Adrenal gland (tissue), 12 donors: ENCODE results near the gene GNS. TPM values are rescaled to one million over a fixed set of nuclear protein-coding genes. Genes with fewer than 3 reads are reported as not detected.

Source experiments
- DNase-seq, 7 donors: peaks; one replicate each; pipeline ENCODE4 v3.0.0-alpha.2; 2019 to 2020
- H3K27ac ChIP-seq, 5 donors: fragments of 200-600 bp; sonication (generic) in 4 of 5; 1 replicate in 3 of 5; 2 replicates in 2 of 5; pipeline versions ENCODE4 v1.5.1 to v1.8.0; 2016 to 2020; ENCODE audit warnings: mild to moderate bottlenecking in 1 of 5
- H3K27me3 ChIP-seq: fragments of 200-600 bp; 2 replicates; pipeline ENCODE4 v1.8.0; 2021
- H3K36me3 ChIP-seq, 2 donors: fragments of 200-600 bp; replicated peaks in 1 of 2; 1 replicate in 1 of 2; 2 replicates in 1 of 2; pipeline versions ENCODE4 v1.5.1 to v1.8.0; 2018 to 2022
- H3K4me1 ChIP-seq, 2 donors: fragments of 200-600 bp; replicated peaks in 1 of 2; 1 replicate in 1 of 2; 2 replicates in 1 of 2; pipeline versions ENCODE4 v1.5.1 to v1.8.0; 2018 to 2021
- H3K4me3 ChIP-seq, 4 donors: fragments of 200-600 bp; sonication (generic) in 3 of 4; one replicate each; pipeline ENCODE4 v1.5.1; 2016 to 2018
- H3K9me3 ChIP-seq, 3 donors: fragments of 200-600 bp; sonication (generic) in 1 of 3; replicated peaks in 1 of 3; 1 replicate in 2 of 3; 2 replicates in 1 of 3; pipeline versions ENCODE4 v1.5.1 to v1.8.0; 2016 to 2021
- CTCF ChIP-seq, 6 experiments: fragments of 450-650 bp in 4 of 6; fragments of 200-600 bp in 2 of 6; sonication (generic) in 1 of 6; IDR thresholded peaks; 1 replicate in 5 of 6; 2 replicates in 1 of 6; pipeline versions ENCODE4 v1.5.1 to v1.8.0; 2016 to 2021; ENCODE audit warnings: antibody characterized with exemption in 6 of 6, mild to moderate bottlenecking in 2 of 6, moderate library complexity in 1 of 6
- POLR2A ChIP-seq, 2 donors: fragments of 450-650 bp; IDR thresholded peaks; one replicate each; pipeline ENCODE4 v1.6.1; 2017; ENCODE audit warnings: antibody characterized with exemption in 2 of 2, mild to moderate bottlenecking in 2 of 2, moderate library complexity in 1 of 2
- WGBS, 4 donors: extraction: QIAGEN DNeasy Blood & Tissue Kit in 2 of 4; methylation state at CpG; one replicate each; pipeline versions ENCODE4 v1.1.5 to v1.1.7; 2013 to 2017; 5-methylcytosine and 5-hydroxymethylcytosine counted together
- intact Hi-C, 2 donors: fragments of 100-400 bp; cut with DNase I; formaldehyde crosslinking; loops; one replicate each; pipeline versions ENCODE4 v1.14.1 to v1.15.0; 2022 to 2023
- polyA plus RNA-seq, 3 donors: library from polyadenylated mRNA; stranded (reverse); fragments of 200-250 nt in 2 of 3; fragments of 350-450 nt in 1 of 3; fragmentation: Illumina TruSeq in 1 of 3; extraction: RNeasy Lipid Tissue Mini Kit (QIAGEN cat#74804) in 1 of 3; gene quantifications; one replicate each; pipeline ENCODE4 v1.2.3, GENCODE V29; 2013 to 2014
- total RNA-seq, 9 donors: library from RNA; depleted of rRNA in 4 of 9; stranded (reverse); fragments of >200 nt in 4 of 9; fragments of 120-200 nt in 1 of 9; fragmentation: NEBNext Ultra II Directional in 1 of 9; extraction: Animal tissue kit (Norgen Biotek cat#: 25700) in 1 of 9; gene quantifications; one replicate each; pipeline versions ENCODE4 v1.1.0 to v1.2.4, GENCODE V29; 2013 to 2023
- donor health status: healthy with polysubstance abuse.
- donor health status: Bipolar disorder and iron deficiency.
- donor health status: DM: yes; HTN: yes; CAD: no.
- donor health status: DM: no; HTN: no; CAD: no.
- donor health status: DM: no; HTN: no; CAD: no.
- donor health status: DM: yes; HTN: yes; CAD: no.

GNS gene
- total and polyA plus RNA-seq, 12 donors: 44.3 to 647 (median 567) TPM

GRCh38 chr12:64665514-64665913, 93.7 kb downstream of the GNS start:
- 27 to 47% (median 38%) methylated on average over 4 of the region's 4 CpGs for WGBS, 4 donors
- H3K36me3 ChIP-seq: no peaks in the 10 kb centered on the region
- H3K27me3 ChIP-seq: no peaks in the 10 kb centered on the region
- peaks cover 52 to 66% of the 10 kb centered on the region in 2 donors for H3K4me1 ChIP-seq
- H3K27ac ChIP-seq: peak overlapping the region in 3 of 5 donors; percentile 51 to 69 (median 54)
- H3K9me3 ChIP-seq: no peaks in the 10 kb centered on the region
- intact Hi-C loops: no loop called here
- peak in 3 of 7 donors; percentile 36 to 46 (median 37) for DNase-seq
- no peak for TF ChIP-seq POLR2A (IDR thresholded peaks at IDR 0.05)
- TF ChIP-seq CTCF (IDR thresholded peaks at IDR 0.05): no peak
- H3K4me3 ChIP-seq: peak overlapping the region in 1 of 4 donors; percentile 19

Other genes starting within 250 kb of the GNS start
- gene RASSF3, start 148.9 kb downstream of the GNS start, total RNA-seq: 10 to 100 TPM; 28.8 to 75.8 (median 40.0) TPM
- 10 to 100 TPM; 21.7 to 40.1 (median 23.7) TPM for gene RASSF3, start 148.9 kb downstream of the GNS start, polyA plus RNA-seq
- gene TBC1D30, start 65.2 kb upstream of the GNS start, total RNA-seq: 10 to 100 TPM in 1 of 9 donors, 1 to 10 TPM in 8; 3.0 to 13.3 (median 5.2) TPM
- 1 to 10 TPM; 1.2 to 3.7 (median 1.4) TPM for gene TBC1D30, start 65.2 kb upstream of the GNS start, polyA plus RNA-seq